SK-N-SH (cell line): ENCODE data around the gene SCN11A. TPM values are rescaled to one million over a fixed set of nuclear protein-coding genes. Genes with fewer than 3 reads are reported as not detected.
A peak's percentile ranks its signal among the peaks of the same experiment; 100 is the strongest.

ENCODE experiments used
- CTCF ChIA-PET: fragments of 300-600, 350-600 bp; formaldehyde crosslinking; extraction: SDS; loops from one replicate; lab custom pipeline; 2021; lab: Yijun Ruan, JAX
- POLR2A ChIA-PET: fragments of 350-600 bp; sonication (Branson Sonifier 250); formaldehyde crosslinking; extraction: SDS; loops from one replicate; lab custom pipeline; 2020; ENCODE audit warnings: antibody characterized with exemption, inconsistent platforms; lab: Yijun Ruan, JAX
- DNase-seq: peaks from one replicate; pipeline ENCODE4 v3.0.0; 2012
- H2AFZ ChIP-seq: fragments of 200-600 bp; sonication (generic); 2 replicates; pipeline ENCODE4 v1.8.1; 2016; ENCODE audit warnings: antibody characterized with exemption, mild to moderate bottlenecking, low read depth
- H3F3A ChIP-seq: fragments of 200-600 bp; sonication (generic); replicated peaks from 2 replicates; pipeline ENCODE3; 2016; ENCODE audit warnings: antibody characterized with exemption, mild to moderate bottlenecking; ENCODE audit not compliant: insufficient read depth
- H3K27ac ChIP-seq, 2 experiments: fragments of 200-500 bp in 1 of 2; fragments of 200-600 bp in 1 of 2; sonication (Bioruptor generic) in 1 of 2; sonication (generic), shearing (Covaris generic) in 1 of 2; 2 replicates each; pipeline versions ENCODE4 v1.5.1 to v1.6.1; 2014 to 2016; ENCODE audit warnings: low read depth in 2 of 2, inconsistent platforms in 1 of 2, low read length in 1 of 2, mild to moderate bottlenecking in 1 of 2, mixed read lengths in 1 of 2
- H3K27me3 ChIP-seq: fragments of 200-600 bp; sonication (generic), shearing (Covaris generic); 2 replicates; pipeline ENCODE4 v1.6.1; 2016; ENCODE audit warnings: mixed run types; ENCODE audit not compliant: insufficient read depth
- H3K36me3 ChIP-seq, 2 experiments: fragments of 200-500 bp in 1 of 2; fragments of 200-600 bp in 1 of 2; sonication (Bioruptor generic) in 1 of 2; sonication (generic) in 1 of 2; replicated peaks in 1 of 2; 2 replicates each; pipeline versions ENCODE3 to v1.5.1; 2014 to 2016; ENCODE audit warnings: low read length in 1 of 2, mild to moderate bottlenecking in 1 of 2; ENCODE audit not compliant: insufficient read depth in 2 of 2, control insufficient read depth in 1 of 2
- H3K4me1 ChIP-seq, 2 experiments: fragments of 200-500 bp in 1 of 2; fragments of 200-600 bp in 1 of 2; sonication (Bioruptor generic) in 1 of 2; sonication (generic), shearing (Covaris generic) in 1 of 2; 2 replicates each; pipeline versions ENCODE4 v1.5.1 to v1.6.1; 2014 to 2016; ENCODE audit warnings: low read depth in 1 of 2, low read length in 1 of 2, mixed run types in 1 of 2; ENCODE audit not compliant: insufficient read depth in 2 of 2, control insufficient read depth in 1 of 2
- H3K4me2 ChIP-seq: fragments of 200-600 bp; sonication (generic), shearing (Covaris generic); 2 replicates; pipeline ENCODE4 v1.6.1; 2017; ENCODE audit warnings: mixed run types
- H3K4me3 ChIP-seq, 2 experiments: fragments of 200-500 bp in 1 of 2; fragments of 200-600 bp in 1 of 2; sonication (Bioruptor generic) in 1 of 2; sonication (generic), shearing (Covaris generic) in 1 of 2; 2 replicates each; pipeline versions ENCODE4 v1.5.1 to v1.8.1; 2014 to 2016; ENCODE audit warnings: low read depth in 2 of 2, inconsistent platforms in 1 of 2, low read length in 1 of 2, mild to moderate bottlenecking in 1 of 2, mixed read lengths in 1 of 2, moderate library complexity in 1 of 2
- H3K79me2 ChIP-seq: fragments of 200-600 bp; sonication (generic); 2 replicates; pipeline ENCODE4 v1.8.1; 2017; ENCODE audit warnings: mild to moderate bottlenecking; ENCODE audit not compliant: insufficient read depth
- H3K9ac ChIP-seq: fragments of 200-600 bp; sonication (generic); 2 replicates; pipeline ENCODE4 v1.6.1; 2017; ENCODE audit warnings: mixed run types
- H3K9me2 ChIP-seq: fragments of 200-600 bp; sonication (generic); 2 replicates; pipeline ENCODE4 v1.6.1; 2017; ENCODE audit warnings: mixed run types
- H3K9me3 ChIP-seq: fragments of 200-600 bp; sonication (generic); 2 replicates; pipeline ENCODE4 v1.6.1; 2017; ENCODE audit warnings: mixed run types, mild to moderate bottlenecking, moderate library complexity
- H4K20me1 ChIP-seq: fragments of 200-600 bp; sonication (generic); 2 replicates; pipeline ENCODE4 v1.6.1; 2017; ENCODE audit warnings: mild to moderate bottlenecking, mixed run types; ENCODE audit not compliant: insufficient read depth
- CHD2 ChIP-seq: fragments of 150-350 bp; IDR thresholded peaks from 2 replicates; pipeline ENCODE4 v1.6.1; 2018; ENCODE audit warnings: low read length; ENCODE audit not compliant: partially characterized antibody
- EP300 ChIP-seq, 2 experiments: IDR thresholded peaks; 2 replicates each; pipeline versions ENCODE4 v1.4.0 to v1.6.1; 2012; ENCODE audit warnings: borderline replicate concordance in 1 of 2, low read depth in 1 of 2, low read length in 1 of 2
- FOXJ3 ChIP-seq: sonication (generic); formaldehyde crosslinking; IDR thresholded peaks from 2 replicates; pipeline ENCODE4 v1.5.1; 2020; ENCODE audit warnings: mild to moderate bottlenecking, missing genetic modification reagents
- GATA2 ChIP-seq: sonication (generic); formaldehyde crosslinking; IDR thresholded peaks from 2 replicates; pipeline ENCODE4 v1.5.0; 2020; ENCODE audit warnings: mild to moderate bottlenecking, missing genetic modification reagents
- JUND ChIP-seq: IDR thresholded peaks from 2 replicates; pipeline ENCODE4 v1.4.0; 2012
- MXI1 ChIP-seq: IDR thresholded peaks from 2 replicates; pipeline ENCODE4 v1.6.1; 2012; ENCODE audit warnings: mild to moderate bottlenecking, low read depth, low read length, improper control_type of control experiment
- RAD21 ChIP-seq: IDR thresholded peaks from 2 replicates; pipeline ENCODE4 v1.6.1; 2012; ENCODE audit warnings: mild to moderate bottlenecking, low read length
- RFX5 ChIP-seq: IDR thresholded peaks from 2 replicates; pipeline ENCODE4 v1.6.1; 2012; ENCODE audit warnings: mild to moderate bottlenecking, improper control_type of control experiment, low read length
- SMC3 ChIP-seq: IDR thresholded peaks from 2 replicates; pipeline ENCODE4 v1.6.1; 2012; ENCODE audit warnings: low read depth, low read length, improper control_type of control experiment
- WGBS: methylation state at CpG from one replicate; pipeline ENCODE4 v1.1.6; 2017; ENCODE audit warnings: low lambda C conversion rate; 5-methylcytosine and 5-hydroxymethylcytosine counted together
- polyA plus RNA-seq, 3 experiments: library from polyadenylated mRNA; depleted of rRNA; stranded (reverse); fragments of >200 nt; gene quantifications; 2 replicates each; pipeline ENCODE4 v1.2.3, GENCODE V29; 2012
- TF ChIP-seq, protein P1 (sequence below): fragments of 200-600 bp; sonication (generic); IDR thresholded peaks from 2 replicates; pipeline ENCODE4 v1.6.1; 2017; ENCODE audit warnings: antibody characterized with exemption, mild to moderate bottlenecking, moderate library complexity
- TF ChIP-seq, protein P2 (sequence below): IDR thresholded peaks from 2 replicates; pipeline ENCODE4 v1.6.1; 2012; ENCODE audit warnings: mild to moderate bottlenecking, low read depth, low read length, moderate library complexity
- TF ChIP-seq, protein P3 (sequence below): fragments of 150-350 bp; IDR thresholded peaks from 2 replicates; pipeline ENCODE4 v1.6.1; 2017; ENCODE audit warnings: antibody characterized with exemption, low read length, low read depth, borderline replicate concordance
- TF ChIP-seq, protein P4 (sequence below): IDR thresholded peaks from 2 replicates; pipeline ENCODE4 v1.4.0; 2012; ENCODE audit warnings: low read depth
- TF ChIP-seq, protein P5 (sequence below): IDR thresholded peaks from 2 replicates; pipeline ENCODE4 v1.4.0; 2012; ENCODE audit warnings: low read depth, borderline replicate concordance

The SCN11A gene
- polyA plus RNA-seq, 1 of the 3 experiments (the other 2 are of a cell fraction) = 0.02 TPM

GRCh38 chr3:39101022-39101689, 49.4 kb upstream of the SCN11A start:
- Histone ChIP-seq H3K4me2 (no peak overlapping the region), H3K27ac (no peak overlapping the region), H3K79me2 (peaks cover 45% of the 10 kb centered on the region), H3K4me3 (no peak overlapping the region; a peak in 1 of 4 replicates), H4K20me1 (peaks cover 46% of the 10 kb centered on the region), H3K9me2 (no peaks in the 10 kb centered on the region), H3K9ac (no peak overlapping the region), H3F3A (peaks cover 6% of the 10 kb centered on the region), H2AFZ (no peak overlapping the region), H3K27me3 (no peaks in the 10 kb centered on the region), H3K9me3 (no peaks in the 10 kb centered on the region), H3K36me3 (peaks cover 17 to 52% of the 10 kb centered on the region in 2 experiments), H3K4me1 (peaks cover 4 to 18% of the 10 kb centered on the region in 2 experiments; a peak in 2 of 4 replicates)
- whole genome bisulfite sequencing = 87% methylated on average over 4 of the region's 5 CpGs
- TF ChIP-seq, protein P1, sequence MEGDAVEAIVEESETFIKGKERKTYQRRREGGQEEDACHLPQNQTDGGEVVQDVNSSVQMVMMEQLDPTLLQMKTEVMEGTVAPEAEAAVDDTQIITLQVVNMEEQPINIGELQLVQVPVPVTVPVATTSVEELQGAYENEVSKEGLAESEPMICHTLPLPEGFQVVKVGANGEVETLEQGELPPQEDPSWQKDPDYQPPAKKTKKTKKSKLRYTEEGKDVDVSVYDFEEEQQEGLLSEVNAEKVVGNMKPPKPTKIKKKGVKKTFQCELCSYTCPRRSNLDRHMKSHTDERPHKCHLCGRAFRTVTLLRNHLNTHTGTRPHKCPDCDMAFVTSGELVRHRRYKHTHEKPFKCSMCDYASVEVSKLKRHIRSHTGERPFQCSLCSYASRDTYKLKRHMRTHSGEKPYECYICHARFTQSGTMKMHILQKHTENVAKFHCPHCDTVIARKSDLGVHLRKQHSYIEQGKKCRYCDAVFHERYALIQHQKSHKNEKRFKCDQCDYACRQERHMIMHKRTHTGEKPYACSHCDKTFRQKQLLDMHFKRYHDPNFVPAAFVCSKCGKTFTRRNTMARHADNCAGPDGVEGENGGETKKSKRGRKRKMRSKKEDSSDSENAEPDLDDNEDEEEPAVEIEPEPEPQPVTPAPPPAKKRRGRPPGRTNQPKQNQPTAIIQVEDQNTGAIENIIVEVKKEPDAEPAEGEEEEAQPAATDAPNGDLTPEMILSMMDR = peak; percentile 72
- peak; percentile 54 for TF ChIP-seq SMC3
- TF ChIP-seq GATA2 (CRISPR knock-in tag) = no peak
- TF ChIP-seq, protein P2, sequence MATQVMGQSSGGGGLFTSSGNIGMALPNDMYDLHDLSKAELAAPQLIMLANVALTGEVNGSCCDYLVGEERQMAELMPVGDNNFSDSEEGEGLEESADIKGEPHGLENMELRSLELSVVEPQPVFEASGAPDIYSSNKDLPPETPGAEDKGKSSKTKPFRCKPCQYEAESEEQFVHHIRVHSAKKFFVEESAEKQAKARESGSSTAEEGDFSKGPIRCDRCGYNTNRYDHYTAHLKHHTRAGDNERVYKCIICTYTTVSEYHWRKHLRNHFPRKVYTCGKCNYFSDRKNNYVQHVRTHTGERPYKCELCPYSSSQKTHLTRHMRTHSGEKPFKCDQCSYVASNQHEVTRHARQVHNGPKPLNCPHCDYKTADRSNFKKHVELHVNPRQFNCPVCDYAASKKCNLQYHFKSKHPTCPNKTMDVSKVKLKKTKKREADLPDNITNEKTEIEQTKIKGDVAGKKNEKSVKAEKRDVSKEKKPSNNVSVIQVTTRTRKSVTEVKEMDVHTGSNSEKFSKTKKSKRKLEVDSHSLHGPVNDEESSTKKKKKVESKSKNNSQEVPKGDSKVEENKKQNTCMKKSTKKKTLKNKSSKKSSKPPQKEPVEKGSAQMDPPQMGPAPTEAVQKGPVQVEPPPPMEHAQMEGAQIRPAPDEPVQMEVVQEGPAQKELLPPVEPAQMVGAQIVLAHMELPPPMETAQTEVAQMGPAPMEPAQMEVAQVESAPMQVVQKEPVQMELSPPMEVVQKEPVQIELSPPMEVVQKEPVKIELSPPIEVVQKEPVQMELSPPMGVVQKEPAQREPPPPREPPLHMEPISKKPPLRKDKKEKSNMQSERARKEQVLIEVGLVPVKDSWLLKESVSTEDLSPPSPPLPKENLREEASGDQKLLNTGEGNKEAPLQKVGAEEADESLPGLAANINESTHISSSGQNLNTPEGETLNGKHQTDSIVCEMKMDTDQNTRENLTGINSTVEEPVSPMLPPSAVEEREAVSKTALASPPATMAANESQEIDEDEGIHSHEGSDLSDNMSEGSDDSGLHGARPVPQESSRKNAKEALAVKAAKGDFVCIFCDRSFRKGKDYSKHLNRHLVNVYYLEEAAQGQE = no peak
- TF ChIP-seq RAD21 = peak; percentile 56
- TF ChIP-seq JUND = no peak
- peak; percentile 78 for DNase-seq
- CTCF ChIA-PET = interaction anchor here (0.6 to 2.0 kb wide), 3 partner anchors 19 to 191 kb away, joined by 3 to 6 read pairs (median 3); no protein-coding TSS in a partner anchor
- POLR2A ChIA-PET = no interaction called here

- peaks cover 39% of the 10 kb centered on the region for H4K20me1 ChIP-seq
- H3F3A ChIP-seq = peaks cover 6% of the 10 kb centered on the region
- H3K4me2 ChIP-seq = no peak overlapping the region
- H3K4me3 ChIP-seq = no peak overlapping the region
- H3K27ac ChIP-seq = no peak overlapping the region
- H3K9me2 ChIP-seq = no peaks in the 10 kb centered on the region
- no peaks in the 10 kb centered on the region for H3K9me3 ChIP-seq
- 100% methylated on average over 8 of the region's 9 CpGs for WGBS
- peaks cover 38% of the 10 kb centered on the region for H3K79me2 ChIP-seq
- no peaks in the 10 kb centered on the region for H3K27me3 ChIP-seq
- no peak overlapping the region for H3K9ac ChIP-seq
- ChIA-PET POLR2A (no interaction called here), CTCF (interaction anchor here (1.1 to 2.0 kb wide), 2 partner anchors 19 to 188 kb away, joined by 3 to 6 read pairs; no protein-coding TSS in a partner anchor)
- H3K4me1 ChIP-seq = peaks cover 0 to 11% of the 10 kb centered on the region in 2 experiments; a peak in 1 of 4 replicates
- DNase-seq = no peak
- peaks cover 22 to 59% of the 10 kb centered on the region in 2 experiments for H3K36me3 ChIP-seq
- no peak overlapping the region for H2AFZ ChIP-seq
- no peak for TF ChIP-seq JUND
- TF ChIP-seq, protein P3, sequence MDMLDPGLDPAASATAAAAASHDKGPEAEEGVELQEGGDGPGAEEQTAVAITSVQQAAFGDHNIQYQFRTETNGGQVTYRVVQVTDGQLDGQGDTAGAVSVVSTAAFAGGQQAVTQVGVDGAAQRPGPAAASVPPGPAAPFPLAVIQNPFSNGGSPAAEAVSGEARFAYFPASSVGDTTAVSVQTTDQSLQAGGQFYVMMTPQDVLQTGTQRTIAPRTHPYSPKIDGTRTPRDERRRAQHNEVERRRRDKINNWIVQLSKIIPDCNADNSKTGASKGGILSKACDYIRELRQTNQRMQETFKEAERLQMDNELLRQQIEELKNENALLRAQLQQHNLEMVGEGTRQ = no peak
- TF ChIP-seq RFX5 = no peak
- TF ChIP-seq, protein P4, sequence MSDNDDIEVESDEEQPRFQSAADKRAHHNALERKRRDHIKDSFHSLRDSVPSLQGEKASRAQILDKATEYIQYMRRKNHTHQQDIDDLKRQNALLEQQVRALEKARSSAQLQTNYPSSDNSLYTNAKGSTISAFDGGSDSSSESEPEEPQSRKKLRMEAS = no peak
- TF ChIP-seq, protein P2 = no peak
- TF ChIP-seq MXI1 = no peak
- TF ChIP-seq CHD2 = no peak
- TF ChIP-seq FOXJ3 (CRISPR knock-in tag) = no peak
- TF ChIP-seq, protein P5, sequence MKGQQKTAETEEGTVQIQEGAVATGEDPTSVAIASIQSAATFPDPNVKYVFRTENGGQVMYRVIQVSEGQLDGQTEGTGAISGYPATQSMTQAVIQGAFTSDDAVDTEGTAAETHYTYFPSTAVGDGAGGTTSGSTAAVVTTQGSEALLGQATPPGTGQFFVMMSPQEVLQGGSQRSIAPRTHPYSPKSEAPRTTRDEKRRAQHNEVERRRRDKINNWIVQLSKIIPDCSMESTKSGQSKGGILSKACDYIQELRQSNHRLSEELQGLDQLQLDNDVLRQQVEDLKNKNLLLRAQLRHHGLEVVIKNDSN = no peak
- no peak for TF ChIP-seq EP300 (IDR thresholded peaks at IDR 0.05; ENCODE audit: borderline replicate concordance in 1 of 2, low read depth in 1 of 2, low read length in 1 of 2)
Measured at GRCh38 chr3:39100500-39100886, 48.7 kb upstream of the SCN11A start.
